NCI-H748 treated with DMSO at 0.1 percent for 48 hours (cell line): Measurements from ENCODE around the gene LZTS2.

Source experiments
- DNase-seq: peaks from one replicate; lab custom pipeline; 2025; lab: John Stamatoyannopoulos, UW

The LZTS2 gene

DNA sequence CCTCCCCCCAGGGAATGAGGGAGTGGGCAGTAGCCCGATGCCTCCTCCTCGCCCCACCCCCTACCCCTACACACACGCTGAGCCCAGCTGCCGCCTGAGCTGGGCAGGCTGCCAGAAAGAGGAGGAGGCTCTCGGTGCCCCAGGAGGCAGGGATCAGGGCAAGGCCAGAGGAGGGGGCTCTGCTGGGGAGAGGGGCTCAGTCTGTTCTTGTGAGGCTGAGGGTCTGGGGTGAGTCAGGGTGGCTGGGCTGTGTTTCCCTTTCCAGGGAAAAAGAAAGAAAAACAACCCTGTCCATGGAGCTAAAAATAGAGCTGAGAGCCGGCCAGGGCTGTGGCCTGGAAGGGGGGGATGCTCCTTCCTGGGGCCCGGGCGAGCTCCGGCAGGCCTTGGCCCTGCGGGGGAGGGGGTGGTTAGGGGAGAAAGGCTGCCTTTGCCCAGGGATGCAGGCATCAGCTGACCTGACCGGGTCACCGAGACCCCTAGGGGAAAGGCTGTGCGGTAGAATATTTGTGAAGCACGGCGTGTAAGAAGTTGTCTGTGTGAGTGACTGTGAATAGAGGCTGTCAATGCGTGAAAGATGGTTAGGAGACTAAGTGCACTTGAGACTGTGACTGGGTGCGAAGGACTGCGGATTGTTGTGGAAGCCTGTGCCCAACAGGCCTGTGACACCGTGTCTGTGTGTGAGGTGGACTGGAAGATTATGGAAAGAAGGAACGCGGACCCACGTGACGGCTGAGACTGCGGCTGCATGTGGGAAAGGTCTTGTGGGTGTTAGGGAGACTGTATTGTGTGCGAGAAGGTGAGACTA, 1.2 kb upstream of the LZTS2 start:
- DNase-seq: peak; percentile 72

- DNase-seq: peak; percentile 28
Observed at GRCh38 chr10:100998991-100999741, 442 bp upstream of the LZTS2 start.

DNA sequence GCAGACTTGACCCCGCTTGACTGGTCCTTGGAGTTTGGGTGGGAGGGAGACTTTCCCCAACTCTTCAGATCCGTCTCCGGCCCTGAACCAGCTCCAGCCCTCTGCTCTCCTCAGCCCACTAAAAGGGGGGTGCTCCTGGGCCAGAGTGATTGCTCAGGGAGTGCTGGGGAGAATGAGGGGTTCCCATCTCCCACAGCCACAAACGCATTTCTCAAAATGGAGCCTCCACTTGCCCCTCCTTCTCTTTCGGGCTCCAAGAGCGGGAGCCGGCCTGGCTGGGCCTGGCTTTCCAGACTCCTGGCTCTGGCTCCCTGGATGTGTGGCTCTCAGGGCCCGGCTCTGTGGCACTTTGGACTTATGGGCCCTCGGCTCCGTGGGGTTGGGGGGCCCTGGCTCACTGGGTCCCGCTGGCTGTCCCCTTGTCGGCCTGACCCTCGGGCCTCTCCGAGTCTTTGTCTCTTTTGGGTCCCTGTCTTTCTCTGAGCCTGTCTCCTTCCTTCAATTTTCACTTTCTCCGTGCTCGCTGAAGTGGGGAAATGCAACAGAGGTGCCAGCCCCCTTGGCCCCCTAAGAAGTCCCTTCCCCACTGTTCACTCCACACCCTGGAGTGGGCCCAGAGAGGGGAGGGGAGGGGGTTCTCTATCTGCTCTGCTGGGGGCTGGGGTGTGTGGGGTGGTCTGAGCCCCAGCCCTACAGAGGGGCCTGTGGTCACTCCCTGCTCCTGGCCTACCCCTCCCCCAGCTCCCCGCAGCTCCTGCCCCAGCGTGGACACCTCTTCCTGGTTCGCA, 713 bp downstream of the LZTS2 start:
- no peak for DNase-seq

GRCh38 chr10:101000915-101001658, 1.5 kb downstream of the LZTS2 start:
- no peak for DNase-seq

- DNase-seq: no peak
Observed at GRCh38 chr10:101001659-101002035, 2.0 kb downstream of the LZTS2 start.

DNA sequence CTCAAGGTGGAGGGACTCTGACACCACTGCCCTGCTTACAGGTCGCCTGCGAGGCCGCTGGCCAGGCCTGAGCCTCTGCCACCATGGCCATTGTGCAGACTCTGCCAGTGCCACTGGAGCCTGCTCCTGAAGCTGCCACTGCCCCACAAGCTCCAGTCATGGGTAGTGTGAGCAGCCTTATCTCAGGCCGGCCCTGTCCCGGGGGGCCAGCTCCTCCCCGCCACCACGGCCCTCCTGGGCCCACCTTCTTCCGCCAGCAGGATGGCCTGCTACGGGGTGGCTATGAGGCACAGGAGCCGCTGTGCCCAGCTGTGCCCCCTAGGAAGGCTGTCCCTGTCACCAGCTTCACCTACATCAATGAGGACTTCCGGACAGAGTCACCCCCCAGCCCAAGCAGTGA, 2.8 kb downstream of the LZTS2 start:
- DNase-seq: no peak

- no peak for DNase-seq
Observed at GRCh38 chr10:101003639-101004206, 4.1 kb downstream of the LZTS2 start.

- no peak for DNase-seq
Observed at GRCh38 chr10:101005361-101005760, 5.8 kb downstream of the LZTS2 start.

GRCh38 chr10:101005869-101006567, 6.4 kb downstream of the LZTS2 start:
- DNase-seq: no peak

GRCh38 chr10:101006593-101007098, 7.0 kb downstream of the LZTS2 start:
- no peak for DNase-seq

DNA sequence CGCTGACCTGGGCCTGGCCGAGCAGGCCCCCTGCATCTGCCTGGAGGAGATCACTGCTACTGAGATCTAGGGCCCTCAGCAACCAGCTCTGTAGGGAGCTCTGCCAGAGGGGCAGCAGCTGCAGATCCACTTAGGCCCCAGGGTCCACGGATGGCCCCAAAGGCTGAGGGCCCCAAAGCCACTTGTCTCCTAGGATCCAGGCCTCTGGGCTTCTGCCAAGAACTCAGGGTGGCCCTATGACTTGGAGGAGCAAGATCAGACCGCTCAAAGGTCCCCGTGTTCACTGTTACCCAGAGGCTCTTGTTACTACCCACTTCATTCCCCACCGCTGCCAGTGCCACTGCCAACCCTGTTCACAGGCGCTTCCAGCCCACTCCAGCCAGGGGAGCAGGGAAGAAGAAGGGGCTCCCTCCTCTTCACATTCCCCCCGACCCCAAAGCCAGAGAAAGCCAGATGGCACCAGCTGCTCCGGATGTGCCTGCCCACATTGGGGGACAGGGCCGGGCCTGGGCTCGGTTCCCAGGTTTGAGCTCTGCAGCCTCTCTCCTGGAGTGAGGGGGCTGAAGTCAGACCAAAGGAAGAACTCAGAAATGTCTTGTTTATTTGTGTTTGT, 7.6 kb downstream of the LZTS2 start:
- DNase-seq: no peak

GRCh38 chr10:101007915-101008822, 8.6 kb downstream of the LZTS2 start:
- no peak for DNase-seq

- DNase-seq: no peak
Observed at GRCh38 chr10:101008823-101009423, 9.3 kb downstream of the LZTS2 start.

- no peak for DNase-seq
Observed at GRCh38 chr10:101010329-101010728, 10.7 kb downstream of the LZTS2 start.

- DNase-seq: no peak
Observed at GRCh38 chr10:101011517-101012423, 12.2 kb downstream of the LZTS2 start.

- peak; percentile 71 for DNase-seq
Observed at GRCh38 chr10:101012525-101013364, 13.1 kb downstream of the LZTS2 start.

DNA sequence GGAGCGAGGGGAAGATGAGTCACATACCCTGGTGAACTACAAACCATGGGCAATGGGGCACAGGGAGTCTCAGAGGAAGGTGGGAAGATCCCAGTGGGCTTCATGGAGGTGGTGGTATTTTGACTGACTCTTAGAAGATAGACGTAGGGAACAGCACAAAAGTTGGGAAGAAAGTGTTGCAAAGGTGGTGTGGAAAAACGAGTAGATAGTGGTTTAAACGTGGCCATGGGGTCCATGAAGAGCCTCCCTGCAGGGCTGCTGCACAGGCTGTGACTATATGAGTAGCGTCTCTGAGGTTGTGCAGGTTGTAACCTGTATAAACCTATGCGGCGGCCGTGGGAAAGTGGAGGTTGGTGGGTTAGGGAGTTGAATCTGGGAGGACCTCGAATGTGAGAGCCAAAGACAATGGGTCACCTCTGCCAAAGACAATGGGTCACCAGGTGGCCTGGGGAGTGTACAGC, 13.8 kb downstream of the LZTS2 start:
- DNase-seq: no peak
